Neural cell (in vitro differentiated cells): Measurements from ENCODE around the gene EMD. TPM values are rescaled to one million over a fixed set of nuclear protein-coding genes. Genes with fewer than 3 reads are reported as not detected.

Experiments used
- H2AFZ ChIP-seq: fragments of 200-600, 300-800 bp; sonication (generic), shearing (Covaris generic); 2 replicates; pipeline ENCODE4 v1.6.0; 2014; ENCODE audit warnings: low read depth, mild to moderate bottlenecking, antibody characterized with exemption, low read length, moderate library complexity
- H3F3A ChIP-seq: fragments of 200-600 bp; shearing (Covaris generic); 2 replicates; pipeline ENCODE4 v1.6.1; 2016; ENCODE audit warnings: mild to moderate bottlenecking, moderate library complexity, mixed read lengths, antibody characterized with exemption, low read length; ENCODE audit not compliant: insufficient read depth, poor library complexity, severe bottlenecking
- H3K27ac ChIP-seq: fragments of 200-600, 300-800 bp; sonication (generic), shearing (Covaris generic); 2 replicates; pipeline ENCODE4 v1.5.1; 2014; ENCODE audit warnings: mild to moderate bottlenecking, low read length, moderate library complexity
- H3K27me3 ChIP-seq: fragments of 300-800, 200-600 bp; sonication (generic), shearing (Covaris generic); 2 replicates; pipeline ENCODE4 v1.6.0; 2014; ENCODE audit warnings: mild to moderate bottlenecking, low read depth, low read length, moderate library complexity; ENCODE audit not compliant: insufficient read depth
- H3K36me3 ChIP-seq: fragments of 300-800, 200-600 bp; sonication (generic), shearing (Covaris generic); 2 replicates; pipeline ENCODE4 v1.5.1; 2014; ENCODE audit warnings: mild to moderate bottlenecking, antibody characterized with exemption, low read length, moderate library complexity; ENCODE audit not compliant: insufficient read depth
- H3K4me2 ChIP-seq: fragments of 300-800, 200-600 bp; sonication (generic), shearing (Covaris generic); 2 replicates; pipeline ENCODE4 v1.6.0; 2014; ENCODE audit warnings: mild to moderate bottlenecking, low read length
- H3K4me3 ChIP-seq: fragments of 300-800, 200-600 bp; sonication (generic), shearing (Covaris generic); 2 replicates; pipeline ENCODE4 v1.5.1; 2014; ENCODE audit warnings: mild to moderate bottlenecking, low read length, moderate library complexity
- H3K79me2 ChIP-seq: fragments of 200-600 bp; shearing (Covaris generic); replicated peaks from 2 replicates; pipeline ENCODE4 v1.6.0; 2014; ENCODE audit warnings: mild to moderate bottlenecking, low read length, moderate library complexity; ENCODE audit not compliant: insufficient read depth
- H3K9ac ChIP-seq: fragments of 300-800, 200-600 bp; sonication (generic), shearing (Covaris generic); 2 replicates; pipeline ENCODE4 v1.6.1; 2016; ENCODE audit warnings: mild to moderate bottlenecking, low read length, mixed read lengths
- H3K9me2 ChIP-seq: fragments of 200-600 bp; shearing (Covaris generic); 2 replicates; pipeline ENCODE4 v1.6.1; 2016; ENCODE audit warnings: mild to moderate bottlenecking, low read length, mixed read lengths; ENCODE audit not compliant: insufficient read depth
- H3K9me3 ChIP-seq: fragments of 200-600, 300-800 bp; sonication (generic), shearing (Covaris generic); 2 replicates; pipeline ENCODE4 v1.6.1; 2016; ENCODE audit warnings: mild to moderate bottlenecking, mixed run types, low read length, moderate library complexity, mixed read lengths
- H4K20me1 ChIP-seq: fragments of 200-600 bp; shearing (Covaris generic); 2 replicates; pipeline ENCODE4 v1.6.1; 2016; ENCODE audit warnings: mild to moderate bottlenecking, mixed run types; ENCODE audit not compliant: insufficient read depth
- EP300 ChIP-seq: fragments of 450-650 bp; conservative IDR thresholded peaks from 2 replicates; pipeline ENCODE4 v1.6.1; 2014; ENCODE audit warnings: antibody characterized with exemption, mild to moderate bottlenecking, moderate library complexity; ENCODE audit not compliant: poor library complexity, severe bottlenecking
- EZH2 ChIP-seq: fragments of 200-600, 300-800 bp; shearing (Covaris generic), sonication (generic); IDR thresholded peaks from 2 replicates; pipeline ENCODE4 v1.6.1; 2014; ENCODE audit warnings: antibody characterized with exemption, low read length, borderline replicate concordance, mild to moderate bottlenecking; ENCODE audit not compliant: insufficient read depth, poor library complexity, severe bottlenecking
- MXI1 ChIP-seq: fragments of 450-650 bp; conservative IDR thresholded peaks from 2 replicates; pipeline ENCODE4 v1.6.1; 2014; ENCODE audit warnings: antibody characterized with exemption, mild to moderate bottlenecking; ENCODE audit not compliant: poor library complexity, severe bottlenecking
- POLR2AphosphoS5 ChIP-seq: IDR thresholded peaks from 2 replicates; pipeline ENCODE4 v1.6.1; 2012
- RAD21 ChIP-seq: fragments of 450-650 bp; conservative IDR thresholded peaks from 2 replicates; pipeline ENCODE4 v1.6.1; 2014; ENCODE audit warnings: antibody characterized with exemption, mild to moderate bottlenecking, moderate library complexity
- SMC3 ChIP-seq: fragments of 450-650 bp; conservative IDR thresholded peaks from 2 replicates; pipeline ENCODE4 v1.6.1; 2014; ENCODE audit warnings: antibody characterized with exemption, mild to moderate bottlenecking, moderate library complexity; ENCODE audit not compliant: poor library complexity
- TAF1 ChIP-seq: IDR thresholded peaks from 2 replicates; pipeline ENCODE4 v1.6.1; 2012; ENCODE audit warnings: low read depth
- polyA plus RNA-seq: library from polyadenylated mRNA; depleted of rRNA; stranded (reverse); fragments of >200 nt; gene quantifications from 2 replicates; pipeline ENCODE4 v1.2.3, GENCODE V29; 2014
- TF ChIP-seq, protein P1 (sequence below): IDR thresholded peaks from 2 replicates; pipeline ENCODE4 v1.6.1; 2012; ENCODE audit warnings: borderline replicate concordance
- TF ChIP-seq, protein P2 (sequence below): fragments of 450-650 bp; IDR thresholded peaks from 2 replicates; pipeline ENCODE4 v1.5.1; 2014; ENCODE audit warnings: antibody characterized with exemption, mild to moderate bottlenecking, moderate library complexity; ENCODE audit not compliant: poor library complexity, severe bottlenecking

The EMD gene
- polyA plus RNA-seq, 1 donor from 2014 or later, result 67.9 TPM

DNA sequence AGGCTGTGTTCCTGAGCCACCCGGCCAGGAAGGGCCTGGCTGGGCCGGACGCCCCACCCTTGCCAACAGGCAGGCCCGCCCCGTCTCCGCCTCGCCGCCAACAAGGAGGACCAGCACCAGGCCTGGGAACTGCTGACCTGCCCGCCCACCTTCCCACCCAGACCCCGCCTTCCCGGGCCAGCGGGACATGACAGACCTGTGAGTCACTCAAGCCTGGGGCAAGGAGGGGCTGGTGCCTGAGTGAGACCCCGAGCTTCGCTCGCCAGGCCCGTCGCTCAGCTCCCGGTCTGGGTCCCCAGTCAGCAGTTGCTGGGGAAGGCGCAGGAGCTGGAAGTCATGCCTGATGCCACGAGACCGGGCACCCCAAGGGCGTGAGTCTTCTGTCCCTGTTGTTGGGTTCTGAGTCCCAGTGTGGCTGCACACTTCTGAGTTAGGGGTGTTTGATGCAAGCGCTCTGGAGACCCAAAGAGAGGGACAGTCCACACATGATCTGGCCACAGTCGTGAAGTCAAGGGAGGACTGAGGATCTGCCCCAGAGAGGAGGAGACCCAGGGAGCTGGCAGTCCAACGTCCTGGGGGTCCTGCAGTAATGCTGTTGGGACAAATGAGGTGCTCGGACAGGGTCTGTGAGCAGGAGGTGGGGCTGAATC, 30.3 kb downstream of the EMD start, which contains the start of gene DNASE1L1:
Gene DNASE1L1 (minus strand): TSS at position 33 of the 650 bp plus-strand sequence. CDS start 3,686 bp downstream, outside the sequence.
- no peak within 1 kb of the TSS for H3K4me2 ChIP-seq
- H3K9me3 ChIP-seq, result no peaks in the 10 kb centered on the region
- H4K20me1 ChIP-seq, result no peaks in the 10 kb centered on the region
- TF ChIP-seq, protein P1, sequence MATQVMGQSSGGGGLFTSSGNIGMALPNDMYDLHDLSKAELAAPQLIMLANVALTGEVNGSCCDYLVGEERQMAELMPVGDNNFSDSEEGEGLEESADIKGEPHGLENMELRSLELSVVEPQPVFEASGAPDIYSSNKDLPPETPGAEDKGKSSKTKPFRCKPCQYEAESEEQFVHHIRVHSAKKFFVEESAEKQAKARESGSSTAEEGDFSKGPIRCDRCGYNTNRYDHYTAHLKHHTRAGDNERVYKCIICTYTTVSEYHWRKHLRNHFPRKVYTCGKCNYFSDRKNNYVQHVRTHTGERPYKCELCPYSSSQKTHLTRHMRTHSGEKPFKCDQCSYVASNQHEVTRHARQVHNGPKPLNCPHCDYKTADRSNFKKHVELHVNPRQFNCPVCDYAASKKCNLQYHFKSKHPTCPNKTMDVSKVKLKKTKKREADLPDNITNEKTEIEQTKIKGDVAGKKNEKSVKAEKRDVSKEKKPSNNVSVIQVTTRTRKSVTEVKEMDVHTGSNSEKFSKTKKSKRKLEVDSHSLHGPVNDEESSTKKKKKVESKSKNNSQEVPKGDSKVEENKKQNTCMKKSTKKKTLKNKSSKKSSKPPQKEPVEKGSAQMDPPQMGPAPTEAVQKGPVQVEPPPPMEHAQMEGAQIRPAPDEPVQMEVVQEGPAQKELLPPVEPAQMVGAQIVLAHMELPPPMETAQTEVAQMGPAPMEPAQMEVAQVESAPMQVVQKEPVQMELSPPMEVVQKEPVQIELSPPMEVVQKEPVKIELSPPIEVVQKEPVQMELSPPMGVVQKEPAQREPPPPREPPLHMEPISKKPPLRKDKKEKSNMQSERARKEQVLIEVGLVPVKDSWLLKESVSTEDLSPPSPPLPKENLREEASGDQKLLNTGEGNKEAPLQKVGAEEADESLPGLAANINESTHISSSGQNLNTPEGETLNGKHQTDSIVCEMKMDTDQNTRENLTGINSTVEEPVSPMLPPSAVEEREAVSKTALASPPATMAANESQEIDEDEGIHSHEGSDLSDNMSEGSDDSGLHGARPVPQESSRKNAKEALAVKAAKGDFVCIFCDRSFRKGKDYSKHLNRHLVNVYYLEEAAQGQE, result no peak
- TF ChIP-seq, protein P2, sequence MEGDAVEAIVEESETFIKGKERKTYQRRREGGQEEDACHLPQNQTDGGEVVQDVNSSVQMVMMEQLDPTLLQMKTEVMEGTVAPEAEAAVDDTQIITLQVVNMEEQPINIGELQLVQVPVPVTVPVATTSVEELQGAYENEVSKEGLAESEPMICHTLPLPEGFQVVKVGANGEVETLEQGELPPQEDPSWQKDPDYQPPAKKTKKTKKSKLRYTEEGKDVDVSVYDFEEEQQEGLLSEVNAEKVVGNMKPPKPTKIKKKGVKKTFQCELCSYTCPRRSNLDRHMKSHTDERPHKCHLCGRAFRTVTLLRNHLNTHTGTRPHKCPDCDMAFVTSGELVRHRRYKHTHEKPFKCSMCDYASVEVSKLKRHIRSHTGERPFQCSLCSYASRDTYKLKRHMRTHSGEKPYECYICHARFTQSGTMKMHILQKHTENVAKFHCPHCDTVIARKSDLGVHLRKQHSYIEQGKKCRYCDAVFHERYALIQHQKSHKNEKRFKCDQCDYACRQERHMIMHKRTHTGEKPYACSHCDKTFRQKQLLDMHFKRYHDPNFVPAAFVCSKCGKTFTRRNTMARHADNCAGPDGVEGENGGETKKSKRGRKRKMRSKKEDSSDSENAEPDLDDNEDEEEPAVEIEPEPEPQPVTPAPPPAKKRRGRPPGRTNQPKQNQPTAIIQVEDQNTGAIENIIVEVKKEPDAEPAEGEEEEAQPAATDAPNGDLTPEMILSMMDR, result no peak
- TF ChIP-seq TAF1 (no peak), RAD21 (no peak), EZH2 (no peak), EP300 (no peak), SMC3 (no peak), MXI1 (no peak), POLR2AphosphoS5 (no peak)
- no peaks in the 10 kb centered on the region for H3K36me3 ChIP-seq
- no peaks in the 10 kb centered on the region for H3F3A ChIP-seq
- H3K27ac ChIP-seq, result no peak within 1 kb of the TSS
- no peak within 1 kb of the TSS for H3K9ac ChIP-seq
- H3K4me3 ChIP-seq, result no peak within 1 kb of the TSS
- no peak within 1 kb of the TSS for H2AFZ ChIP-seq
- H3K79me2 ChIP-seq, result no peaks in the 10 kb centered on the region
- H3K27me3 ChIP-seq, result no peaks in the 10 kb centered on the region
- H3K9me2 ChIP-seq, result no peaks in the 10 kb centered on the region

- H3K27ac ChIP-seq, result peak overlapping the region; percentile 67
- H3K27me3 ChIP-seq, result no peaks in the 10 kb centered on the region
- H3K9me3 ChIP-seq, result no peaks in the 10 kb centered on the region
- H3K9ac ChIP-seq, result peak overlapping the region; percentile 80
- no peak overlapping the region for H2AFZ ChIP-seq
- H3F3A ChIP-seq, result no peaks in the 10 kb centered on the region
- no peaks in the 10 kb centered on the region for H4K20me1 ChIP-seq
- H3K79me2 ChIP-seq, result no peaks in the 10 kb centered on the region
- peak overlapping the region; percentile 77 for H3K4me3 ChIP-seq
- H3K9me2 ChIP-seq, result no peaks in the 10 kb centered on the region
- peak overlapping the region; percentile 39 for H3K4me2 ChIP-seq
- peak; percentile 73 for TF ChIP-seq POLR2AphosphoS5
- TF ChIP-seq, protein P1, result no peak
- no peak for TF ChIP-seq EP300
- no peak for TF ChIP-seq MXI1
- H3K36me3 ChIP-seq, result no peaks in the 10 kb centered on the region
These were observed 32.9 kb downstream of the EMD start for GRCh38 chrX:154411981-154412340.
